ENCODE results near the gene DNAJB8. TPM values are rescaled to one million over a fixed set of nuclear protein-coding genes. Genes with fewer than 3 reads are reported as not detected.

Gene DNAJB8
- total RNA-seq, 1 experiment from 2014 or later: not detected

DNA sequence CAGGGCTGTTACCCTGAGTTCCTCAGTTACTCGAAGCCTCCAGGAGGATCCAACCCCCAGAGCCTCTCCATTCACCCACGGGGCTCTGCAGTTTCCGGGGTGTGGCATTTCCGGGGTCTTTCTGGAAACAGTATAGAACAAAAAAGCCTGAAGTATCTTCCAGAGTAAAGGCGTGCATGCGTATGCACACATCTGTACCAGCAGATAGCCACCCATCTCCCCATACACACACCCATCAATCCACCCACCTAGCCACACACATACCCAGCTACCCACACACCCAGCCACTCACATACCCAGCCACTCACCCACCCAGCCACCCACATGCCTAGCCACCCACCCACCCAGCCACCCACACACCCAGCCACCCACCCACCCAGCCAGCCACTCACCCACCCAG lies 2.9 kb upstream of the DNAJB8 start:
- Histone ChIP-seq H3T11ph (ENCODE audit: low read length) (no peak overlapping the region), H2BK15ac (ENCODE audit: low read depth, low read length) (no peak overlapping the region), H3K4ac (ENCODE audit: low read depth, low read length) (no peak overlapping the region), H3K79me1 (ENCODE audit: insufficient read depth, low read depth, low read length, poor library complexity, severe bottlenecking) (no peaks in the 10 kb centered on the region), H3K4me1 (ENCODE audit: insufficient read depth, low read length) (no peaks in the 10 kb centered on the region), H3K9me3 (ENCODE audit: control insufficient read depth, low read depth, low read length) (no peaks in the 10 kb centered on the region), H2BK12ac (ENCODE audit: insufficient read length, low read depth, low read length) (no peak overlapping the region), H3K27me3 (ENCODE audit: insufficient read depth, low read length) (peaks cover 25% of the 10 kb centered on the region; the same call in 1 of the 2 replicates), H3K79me2 (ENCODE audit: insufficient read depth, low read length) (no peaks in the 10 kb centered on the region), H3K14ac (ENCODE audit: insufficient read depth, low read length) (no peak overlapping the region), H2BK120ac (ENCODE audit: low read depth, low read length, poor library complexity, severe bottlenecking) (no peak overlapping the region), H3K23ac (ENCODE audit: insufficient read length, low read depth, low read length) (no peak overlapping the region), H2AK5ac (ENCODE audit: insufficient read length, low read length) (no peak overlapping the region), H4K20me1 (ENCODE audit: control insufficient read depth, insufficient read depth, insufficient read length) (no peaks in the 10 kb centered on the region), H4K91ac (ENCODE audit: insufficient read length, low read depth, low read length) (no peak overlapping the region), H2BK5ac (ENCODE audit: insufficient read length, low read length) (no peak overlapping the region), H2BK20ac (ENCODE audit: low read depth, low read length, poor library complexity, severe bottlenecking) (no peak overlapping the region), H3K27ac (ENCODE audit: insufficient read length, low read depth, low read length) (no peak overlapping the region), H3K18ac (ENCODE audit: insufficient read length, low read depth, low read length) (no peak overlapping the region), H3K4me2 (ENCODE audit: insufficient read depth, insufficient read length, low read length) (no peak overlapping the region), H3K56ac (ENCODE audit: insufficient read length, low read depth, low read length) (no peak overlapping the region), H4K8ac (replicated peaks; ENCODE audit: insufficient read length, low read depth, low read length) (no peak overlapping the region), H3K9ac (ENCODE audit: extremely low read depth, insufficient read length, low read length) (no peak overlapping the region), H3K23me2 (ENCODE audit: insufficient read length, low read depth, low read length, poor library complexity, severe bottlenecking) (no peaks in the 10 kb centered on the region), H4K5ac (ENCODE audit: insufficient read length, low read depth, low read length) (no peak overlapping the region), H2AFZ (ENCODE audit: low read length) (no peak overlapping the region)
- TF ChIP-seq, protein P1, sequence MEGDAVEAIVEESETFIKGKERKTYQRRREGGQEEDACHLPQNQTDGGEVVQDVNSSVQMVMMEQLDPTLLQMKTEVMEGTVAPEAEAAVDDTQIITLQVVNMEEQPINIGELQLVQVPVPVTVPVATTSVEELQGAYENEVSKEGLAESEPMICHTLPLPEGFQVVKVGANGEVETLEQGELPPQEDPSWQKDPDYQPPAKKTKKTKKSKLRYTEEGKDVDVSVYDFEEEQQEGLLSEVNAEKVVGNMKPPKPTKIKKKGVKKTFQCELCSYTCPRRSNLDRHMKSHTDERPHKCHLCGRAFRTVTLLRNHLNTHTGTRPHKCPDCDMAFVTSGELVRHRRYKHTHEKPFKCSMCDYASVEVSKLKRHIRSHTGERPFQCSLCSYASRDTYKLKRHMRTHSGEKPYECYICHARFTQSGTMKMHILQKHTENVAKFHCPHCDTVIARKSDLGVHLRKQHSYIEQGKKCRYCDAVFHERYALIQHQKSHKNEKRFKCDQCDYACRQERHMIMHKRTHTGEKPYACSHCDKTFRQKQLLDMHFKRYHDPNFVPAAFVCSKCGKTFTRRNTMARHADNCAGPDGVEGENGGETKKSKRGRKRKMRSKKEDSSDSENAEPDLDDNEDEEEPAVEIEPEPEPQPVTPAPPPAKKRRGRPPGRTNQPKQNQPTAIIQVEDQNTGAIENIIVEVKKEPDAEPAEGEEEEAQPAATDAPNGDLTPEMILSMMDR (conservative IDR thresholded peaks at IDR 0.05): no peak
- Mint-ChIP-seq H3K4me1 (peaks cover 17 to 24% of the 10 kb centered on the region in 2 experiments), H3K27me3 (ENCODE audit: low read depth) (peaks cover 93% of the 10 kb centered on the region), H3K4me3 (no peak overlapping the region), H3K9me3 (peaks cover 0 to 6% of the 10 kb centered on the region in 2 experiments; a peak in 3 of 5 replicates), H3K27ac (no peak overlapping the region), H3K36me3 (ENCODE audit: insufficient read depth in 1 of 3, low read depth in 3 of 3) (no peaks in the 10 kb centered on the region; a peak in 2 of 7 replicates)
- no peak for DNase-seq
- WGBS (ENCODE audit: extremely low coverage, insufficient read length, low lambda C conversion rate): no CpG with 5 or more reads among the region's 6 CpGs

All from H9 (cell line).